ENCODE measurements around the gene MAP7D2.

MAP7D2 gene

GRCh38 chrX:20071511-20072079 is 45.1 kb downstream of the MAP7D2 start:
- no peak for DNase-seq (ENCODE audit: low read depth, low spot score)
- Histone ChIP-seq H3K9me3 (ENCODE audit: insufficient read depth, low read length) (no peaks in the 10 kb centered on the region), H3K4me3 (ENCODE audit: insufficient read length, low read depth) (no peak overlapping the region), H3K9ac (ENCODE audit: insufficient read length, low read depth) (no peak overlapping the region), H3K4me1 (ENCODE audit: insufficient read depth, insufficient read length) (no peaks in the 10 kb centered on the region), H3K36me3 (ENCODE audit: insufficient read depth, insufficient read length, low read length) (no peaks in the 10 kb centered on the region), H3K27me3 (ENCODE audit: insufficient read depth, insufficient read length) (no peaks in the 10 kb centered on the region)
- TF ChIP-seq SUZ12 (IDR thresholded peaks at IDR 0.05; ENCODE audit: extremely low read depth, insufficient read depth, insufficient read length) (no peak), ZNF274 (IDR thresholded peaks at IDR 0.05; ENCODE audit: low read depth, low read length) (no peak), YY1 (IDR thresholded peaks at IDR 0.05; ENCODE audit: insufficient read depth, insufficient read length) (no peak)

- no peak overlapping the region for H3K9ac ChIP-seq (ENCODE audit: insufficient read length, low read depth)
- TF ChIP-seq YY1 (IDR thresholded peaks at IDR 0.05; ENCODE audit: insufficient read depth, insufficient read length) (no peak), ZNF274 (IDR thresholded peaks at IDR 0.05; ENCODE audit: low read depth, low read length) (no peak), SUZ12 (IDR thresholded peaks at IDR 0.05; ENCODE audit: extremely low read depth, insufficient read depth, insufficient read length) (no peak)
- H3K4me3 ChIP-seq (ENCODE audit: insufficient read length, low read depth) = no peak overlapping the region
Observed at GRCh38 chrX:20067709-20068561, 48.8 kb downstream of the MAP7D2 start.

GRCh38 chrX:20066968-20067708 is 49.6 kb downstream of the MAP7D2 start:
- H3K27me3 ChIP-seq (ENCODE audit: insufficient read depth, insufficient read length) = no peaks in the 10 kb centered on the region
- H3K9ac ChIP-seq (ENCODE audit: insufficient read length, low read depth) = no peak overlapping the region
- no peaks in the 10 kb centered on the region for H3K36me3 ChIP-seq (ENCODE audit: insufficient read depth, insufficient read length, low read length)
- no peak for TF ChIP-seq YY1 (IDR thresholded peaks at IDR 0.05; ENCODE audit: insufficient read depth, insufficient read length)
- TF ChIP-seq SUZ12 (IDR thresholded peaks at IDR 0.05; ENCODE audit: extremely low read depth, insufficient read depth, insufficient read length) = no peak
- no peak for TF ChIP-seq ZNF274 (IDR thresholded peaks at IDR 0.05; ENCODE audit: low read depth, low read length)
- H3K4me1 ChIP-seq (ENCODE audit: insufficient read depth, insufficient read length) = no peaks in the 10 kb centered on the region
- H3K9me3 ChIP-seq (ENCODE audit: insufficient read depth, low read length) = no peaks in the 10 kb centered on the region
- no peak overlapping the region for H3K4me3 ChIP-seq (ENCODE audit: insufficient read length, low read depth)
- no peak for DNase-seq (ENCODE audit: low read depth, low spot score)

More at GRCh38 chrX:20067709-20068561, 48.8 kb downstream of the MAP7D2 start:
- Histone ChIP-seq H3K27me3 (ENCODE audit: insufficient read depth, insufficient read length) (no peaks in the 10 kb centered on the region), H3K4me1 (ENCODE audit: insufficient read depth, insufficient read length) (no peaks in the 10 kb centered on the region), H3K9me3 (ENCODE audit: insufficient read depth, low read length) (no peaks in the 10 kb centered on the region), H3K36me3 (ENCODE audit: insufficient read depth, insufficient read length, low read length) (no peaks in the 10 kb centered on the region)
- DNase-seq (ENCODE audit: low read depth, low spot score) = no peak

GRCh38 chrX:20063716-20064351 is 52.9 kb downstream of the MAP7D2 start:
- Histone ChIP-seq H3K4me1 (ENCODE audit: insufficient read depth, insufficient read length) (no peaks in the 10 kb centered on the region), H3K4me3 (ENCODE audit: insufficient read length, low read depth) (no peak overlapping the region), H3K36me3 (ENCODE audit: insufficient read depth, insufficient read length, low read length) (no peaks in the 10 kb centered on the region), H3K9ac (ENCODE audit: insufficient read length, low read depth) (no peak overlapping the region), H3K27me3 (ENCODE audit: insufficient read depth, insufficient read length) (no peaks in the 10 kb centered on the region), H3K9me3 (ENCODE audit: insufficient read depth, low read length) (no peaks in the 10 kb centered on the region)
- no peak for DNase-seq (ENCODE audit: low read depth, low spot score)
- TF ChIP-seq YY1 (IDR thresholded peaks at IDR 0.05; ENCODE audit: insufficient read depth, insufficient read length) = no peak
- no peak for TF ChIP-seq ZNF274 (IDR thresholded peaks at IDR 0.05; ENCODE audit: low read depth, low read length)
- no peak for TF ChIP-seq SUZ12 (IDR thresholded peaks at IDR 0.05; ENCODE audit: extremely low read depth, insufficient read depth, insufficient read length)

GRCh38 chrX:20063153-20063552 is 53.6 kb downstream of the MAP7D2 start:
- no peak for TF ChIP-seq ZNF274 (IDR thresholded peaks at IDR 0.05; ENCODE audit: low read depth, low read length)
- no peak for TF ChIP-seq SUZ12 (IDR thresholded peaks at IDR 0.05; ENCODE audit: extremely low read depth, insufficient read depth, insufficient read length)
- TF ChIP-seq YY1 (IDR thresholded peaks at IDR 0.05; ENCODE audit: insufficient read depth, insufficient read length) = no peak
- Histone ChIP-seq H3K4me3 (ENCODE audit: insufficient read length, low read depth) (no peak overlapping the region), H3K36me3 (ENCODE audit: insufficient read depth, insufficient read length, low read length) (no peaks in the 10 kb centered on the region), H3K9me3 (ENCODE audit: insufficient read depth, low read length) (no peaks in the 10 kb centered on the region), H3K9ac (ENCODE audit: insufficient read length, low read depth) (no peak overlapping the region), H3K4me1 (ENCODE audit: insufficient read depth, insufficient read length) (no peaks in the 10 kb centered on the region), H3K27me3 (ENCODE audit: insufficient read depth, insufficient read length) (no peaks in the 10 kb centered on the region)
- DNase-seq (ENCODE audit: low read depth, low spot score) = no peak

- H3K4me3 ChIP-seq (ENCODE audit: insufficient read length, low read depth) = no peak overlapping the region
- DNase-seq (ENCODE audit: low read depth, low spot score) = no peak
Observed at GRCh38 chrX:20061855-20062254, 54.9 kb downstream of the MAP7D2 start.

More at GRCh38 chrX:20061855-20062254, 54.9 kb downstream of the MAP7D2 start:
- Histone ChIP-seq H3K4me1 (ENCODE audit: insufficient read depth, insufficient read length) (no peaks in the 10 kb centered on the region), H3K9me3 (ENCODE audit: insufficient read depth, low read length) (no peaks in the 10 kb centered on the region), H3K9ac (ENCODE audit: insufficient read length, low read depth) (no peak overlapping the region), H3K36me3 (ENCODE audit: insufficient read depth, insufficient read length, low read length) (no peaks in the 10 kb centered on the region), H3K27me3 (ENCODE audit: insufficient read depth, insufficient read length) (no peaks in the 10 kb centered on the region)
- no peak for TF ChIP-seq SUZ12 (IDR thresholded peaks at IDR 0.05; ENCODE audit: extremely low read depth, insufficient read depth, insufficient read length)
- no peak for TF ChIP-seq ZNF274 (IDR thresholded peaks at IDR 0.05; ENCODE audit: low read depth, low read length)
- no peak for TF ChIP-seq YY1 (IDR thresholded peaks at IDR 0.05; ENCODE audit: insufficient read depth, insufficient read length)
